H1 (cell line): ENCODE data around the gene RXRA. TPM values are rescaled to one million over a fixed set of nuclear protein-coding genes. Genes with fewer than 3 reads are reported as not detected.
A peak's percentile ranks its signal among the peaks of the same experiment; 100 is the strongest.

Experiments
- CTCF ChIA-PET: fragments of 300-600 bp; sonication (Branson Sonifier 250); formaldehyde crosslinking; loops from one replicate; lab custom pipeline; 2021; ENCODE audit not compliant: partially characterized antibody; lab: Charles Lee
- POLR2A ChIA-PET: fragments of 300-600 bp; sonication (Branson Sonifier 250); formaldehyde crosslinking; loops from one replicate; lab custom pipeline; 2021; ENCODE audit warnings: inconsistent platforms; ENCODE audit not compliant: partially characterized antibody; lab: Charles Lee
- DNase-seq, 2 experiments: peaks; one replicate each; pipeline versions ENCODE4 v3.0.0 to v3.0.0-alpha.2; 2010 to 2022; ENCODE audit warnings: low spot score in 2 of 2, low read depth in 1 of 2, mixed read lengths in 1 of 2
- FAIRE-seq: peaks from 2 replicates; lab custom pipeline; 2011; peaks lifted over from hg19 to GRCh38; lab: Jason Lieb, UNC
- H2AFZ ChIP-seq: 2 replicates; pipeline ENCODE4 v1.8.1; 2012; ENCODE audit warnings: low read length, inconsistent platforms
- H2AK5ac ChIP-seq: 2 replicates; pipeline ENCODE4 v1.6.1; 2013; ENCODE audit warnings: low read depth, low read length
- H2BK120ac ChIP-seq: replicated peaks from 2 replicates; pipeline ENCODE3; 2013; ENCODE audit warnings: low read depth, low read length, inconsistent platforms
- H2BK12ac ChIP-seq: 2 replicates; pipeline ENCODE4 v1.6.1; 2013; ENCODE audit warnings: low read depth, low read length
- H2BK15ac ChIP-seq: 2 replicates; pipeline ENCODE4 v1.6.1; 2013; ENCODE audit warnings: low read length
- H2BK20ac ChIP-seq: 2 replicates; pipeline ENCODE4 v1.6.1; 2013; ENCODE audit warnings: low read length
- H2BK5ac ChIP-seq: 2 replicates; pipeline ENCODE4 v1.6.1; 2013; ENCODE audit warnings: low read depth, low read length
- H3K14ac ChIP-seq: 2 replicates; pipeline ENCODE4 v1.6.1; 2013; ENCODE audit warnings: inconsistent platforms; ENCODE audit not compliant: insufficient read length
- H3K18ac ChIP-seq: 2 replicates; pipeline ENCODE4 v1.6.1; 2013; ENCODE audit warnings: low read length; ENCODE audit errors: extremely low read depth
- H3K23ac ChIP-seq: 2 replicates; pipeline ENCODE4 v1.6.1; 2013; ENCODE audit warnings: inconsistent platforms; ENCODE audit not compliant: insufficient read length
- H3K23me2 ChIP-seq: 2 replicates; pipeline ENCODE4 v1.6.1; 2013; ENCODE audit warnings: low read depth, low read length
- H3K27ac ChIP-seq: 2 replicates; pipeline ENCODE4 v1.6.1; 2011; ENCODE audit warnings: low read depth, low read length, inconsistent platforms
- H3K27me3 ChIP-seq, 4 experiments: replicated peaks in 1 of 4; 1 replicate in 1 of 4; 2 replicates in 3 of 4; pipeline versions ENCODE4 v1.6.1 to v1.8.1; 2011 to 2013; ENCODE audit warnings: low read length in 3 of 4, mild to moderate bottlenecking in 3 of 4, inconsistent platforms in 2 of 4, mixed read lengths in 2 of 4, moderate library complexity in 1 of 4; ENCODE audit not compliant: control insufficient read depth in 3 of 4, insufficient read depth in 3 of 4; ENCODE audit errors: extremely low read depth in 1 of 4
- H3K36me3 ChIP-seq, 4 experiments: 2 replicates each; pipeline versions ENCODE4 v1.6.1 to v1.8.1; 2011 to 2013; ENCODE audit warnings: mild to moderate bottlenecking in 4 of 4, low read length in 3 of 4, moderate library complexity in 2 of 4, control low read depth in 1 of 4, inconsistent platforms in 1 of 4; ENCODE audit not compliant: insufficient read depth in 4 of 4, control insufficient read depth in 2 of 4
- H3K4ac ChIP-seq: replicated peaks from 2 replicates; pipeline ENCODE3; 2013; ENCODE audit warnings: low read length, low read depth, mixed read lengths, inconsistent platforms; ENCODE audit not compliant: insufficient read length
- H3K4me1 ChIP-seq, 4 experiments: replicated peaks in 1 of 4; 1 replicate in 1 of 4; 2 replicates in 3 of 4; pipeline versions ENCODE4 v1.6.1 to v1.8.1; 2011 to 2013; ENCODE audit warnings: low read length in 3 of 4, inconsistent platforms in 2 of 4, mixed read lengths in 1 of 4; ENCODE audit not compliant: insufficient read depth in 4 of 4, control insufficient read depth in 3 of 4
- H3K4me2 ChIP-seq, 2 experiments: 2 replicates each; pipeline versions ENCODE4 v1.6.1 to v1.8.1; 2011 to 2013; ENCODE audit warnings: low read depth in 2 of 2, low read length in 2 of 2, control low read depth in 1 of 2, inconsistent platforms in 1 of 2, mild to moderate bottlenecking in 1 of 2; ENCODE audit not compliant: insufficient read depth in 1 of 2
- H3K4me3 ChIP-seq, 4 experiments: fragments of 200-600, 300-600 bp in 1 of 4; sonication (generic), shearing (Covaris generic), sonication (Bioruptor Twin) in 1 of 4; 2 replicates each; pipeline versions ENCODE4 v1.5.1 to v1.8.1; 2011 to 2016; ENCODE audit warnings: low read length in 4 of 4, low read depth in 3 of 4, control low read depth in 2 of 4, inconsistent platforms in 2 of 4, mild to moderate bottlenecking in 2 of 4, mixed read lengths in 1 of 4, moderate library complexity in 1 of 4; ENCODE audit not compliant: insufficient read depth in 2 of 4; ENCODE audit errors: extremely low read depth in 1 of 4
- H3K56ac ChIP-seq: replicated peaks from 2 replicates; pipeline ENCODE3; 2013; ENCODE audit warnings: low read depth, mild to moderate bottlenecking, mixed read lengths, low read length, inconsistent platforms; ENCODE audit not compliant: insufficient read length
- H3K79me1 ChIP-seq: 2 replicates; pipeline ENCODE4 v1.6.1; 2013; ENCODE audit warnings: low read depth, low read length, control low read depth
- H3K79me2 ChIP-seq, 2 experiments: 2 replicates each; pipeline versions ENCODE4 v1.6.1 to v1.8.1; 2012 to 2013; ENCODE audit warnings: low read length in 2 of 2, mild to moderate bottlenecking in 2 of 2, inconsistent platforms in 1 of 2; ENCODE audit not compliant: insufficient read depth in 2 of 2, control insufficient read depth in 1 of 2
- H3K9ac ChIP-seq, 4 experiments: replicated peaks in 1 of 4; 1 replicate in 1 of 4; 2 replicates in 3 of 4; pipeline versions ENCODE4 v1.6.1 to v1.8.1; 2011 to 2013; ENCODE audit warnings: low read depth in 3 of 4, low read length in 3 of 4, control low read depth in 2 of 4, mild to moderate bottlenecking in 2 of 4, moderate library complexity in 2 of 4, inconsistent platforms in 1 of 4; ENCODE audit errors: extremely low read depth in 1 of 4
- H3K9me3 ChIP-seq, 2 experiments: 2 replicates each; pipeline versions ENCODE4 v1.6.1 to v1.8.1; 2012 to 2013; ENCODE audit warnings: mild to moderate bottlenecking in 2 of 2, moderate library complexity in 2 of 2, control low read depth in 1 of 2, inconsistent platforms in 1 of 2, low read depth in 1 of 2, low read length in 1 of 2, mixed read lengths in 1 of 2; ENCODE audit not compliant: insufficient read depth in 2 of 2
- H4K20me1 ChIP-seq, 2 experiments: replicated peaks in 1 of 2; 2 replicates each; pipeline versions ENCODE3 to v1.8.1; 2011 to 2013; ENCODE audit warnings: inconsistent platforms in 2 of 2, low read length in 2 of 2, mild to moderate bottlenecking in 1 of 2; ENCODE audit not compliant: insufficient read depth in 2 of 2, control insufficient read depth in 1 of 2
- H4K5ac ChIP-seq: 2 replicates; pipeline ENCODE4 v1.6.1; 2013; ENCODE audit warnings: low read length, low read depth, mixed read lengths, inconsistent platforms; ENCODE audit not compliant: insufficient read length
- H4K8ac ChIP-seq: 2 replicates; pipeline ENCODE4 v1.8.0; 2013; ENCODE audit warnings: mild to moderate bottlenecking, moderate library complexity, low read length, inconsistent platforms; ENCODE audit not compliant: insufficient read depth; ENCODE audit errors: extremely low read depth
- H4K91ac ChIP-seq: replicated peaks from 2 replicates; pipeline ENCODE3; 2013; ENCODE audit warnings: low read length, mixed read lengths, inconsistent platforms; ENCODE audit not compliant: insufficient read length
- CBX8 ChIP-seq: fragments of 300-800, 300-1000 bp; sonication (generic); IDR thresholded peaks from 2 replicates; pipeline ENCODE4 v1.7.1; 2016; ENCODE audit warnings: low read depth, low read length, borderline replicate concordance
- CHD2 ChIP-seq: IDR thresholded peaks from 2 replicates; pipeline ENCODE4 v1.6.1; 2012; ENCODE audit warnings: low read length, improper control_type of control experiment
- CREB1 ChIP-seq: IDR thresholded peaks from 2 replicates; pipeline ENCODE4 v1.6.1; 2012; ENCODE audit warnings: inconsistent platforms
- GABPA ChIP-seq: IDR thresholded peaks from 2 replicates; pipeline ENCODE4 v1.6.1; 2011; ENCODE audit warnings: mild to moderate bottlenecking, low read length, moderate library complexity, borderline replicate concordance; ENCODE audit not compliant: insufficient read depth
- KDM5A ChIP-seq: fragments of 200-600 bp; IDR thresholded peaks from 2 replicates; pipeline ENCODE4 v1.7.1; 2012; ENCODE audit warnings: mild to moderate bottlenecking, low read length, inconsistent platforms, mixed read lengths
- MAFK ChIP-seq: IDR thresholded peaks from 2 replicates; pipeline ENCODE4 v1.6.1; 2012; ENCODE audit warnings: low read depth, mild to moderate bottlenecking, improper control_type of control experiment, low read length
- NANOG ChIP-seq: IDR thresholded peaks from 2 replicates; pipeline ENCODE4 v1.6.1; 2011; ENCODE audit warnings: low read length, low read depth, mild to moderate bottlenecking, inconsistent platforms; ENCODE audit not compliant: insufficient read depth, poor library complexity, severe bottlenecking
- NRF1 ChIP-seq: IDR thresholded peaks from 2 replicates; pipeline ENCODE4 v1.6.1; 2011; ENCODE audit warnings: mild to moderate bottlenecking, low read depth, low read length, improper control_type of control experiment
- POLR2A ChIP-seq, 2 experiments: IDR thresholded peaks; 1 replicate in 1 of 2; 2 replicates in 1 of 2; pipeline ENCODE4 v1.6.1; 2011; ENCODE audit warnings: low read depth in 2 of 2, low read length in 2 of 2, mild to moderate bottlenecking in 2 of 2; ENCODE audit errors: control extremely low read depth in 1 of 2
- POLR2AphosphoS5 ChIP-seq: IDR thresholded peaks from 2 replicates; pipeline ENCODE4 v1.6.1; 2011; ENCODE audit warnings: low read depth, low read length
- RBBP5 ChIP-seq: IDR thresholded peaks from 2 replicates; pipeline ENCODE4 v1.7.1; 2012; ENCODE audit warnings: low read depth, mild to moderate bottlenecking, inconsistent platforms, low read length, moderate library complexity, borderline replicate concordance
- RNF2 ChIP-seq: fragments of 200-900, 300-1000 bp; sonication (generic); IDR thresholded peaks from 2 replicates; pipeline ENCODE4 v1.7.1; 2016; ENCODE audit warnings: borderline replicate concordance, low read depth, mild to moderate bottlenecking, antibody characterized with exemption, low read length; ENCODE audit not compliant: poor library complexity, severe bottlenecking; ENCODE audit errors: missing control alignments
- RXRA ChIP-seq: IDR thresholded peaks from 2 replicates; pipeline ENCODE4 v1.6.1; 2011; ENCODE audit warnings: low read depth, mild to moderate bottlenecking, low read length, moderate library complexity; ENCODE audit not compliant: insufficient read depth
- TBP ChIP-seq: IDR thresholded peaks from 2 replicates; pipeline ENCODE4 v1.6.1; 2011; ENCODE audit warnings: low read depth, low read length, improper control_type of control experiment
- TCF12 ChIP-seq: IDR thresholded peaks from 2 replicates; pipeline ENCODE4 v1.6.1; 2011; ENCODE audit warnings: low read depth, mild to moderate bottlenecking, low read length
- WGBS, 2 experiments: shearing (Covaris generic) in 1 of 2; methylation state at CpG; one replicate each; pipeline versions ENCODE4 v1.1.6 to v1.1.7; 2013 to 2015; ENCODE audit warnings: low lambda C conversion rate in 2 of 2, mixed read lengths in 2 of 2, inconsistent platforms in 1 of 2, low coverage in 1 of 2, missing lambda C conversion rate in 1 of 2; ENCODE audit not compliant: insufficient replicate concordance in 2 of 2, insufficient coverage in 1 of 2, insufficient read length in 1 of 2; ENCODE audit errors: extremely low coverage in 1 of 2, missing lambda C conversion rate in 1 of 2; 5-methylcytosine and 5-hydroxymethylcytosine counted together
- polyA plus RNA-seq, 7 experiments: library from polyadenylated mRNA; depleted of rRNA in 3 of 7; stranded (reverse) in 5 of 7; unstranded in 2 of 7; fragments of >200 nt in 5 of 7; fragments of 200-250 nt in 2 of 7; gene quantifications; 1 replicate in 5 of 7; 2 replicates in 1 of 7; 4 replicates in 1 of 7; pipeline versions ENCODE4 v1.2.1 to v1.2.3, GENCODE V29; 2011 to 2013; ENCODE audit warnings: missing spikeins in 2 of 7, mixed read lengths in 2 of 7
- total RNA-seq: library from RNA; stranded (reverse); fragmentation: NEBNext Ultra II Directional; extraction: Animal tissue kit (Norgen Biotek cat#: 25700); gene quantifications from 2 replicates; pipeline ENCODE4 v1.2.1, GENCODE V29; 2021

Gene RXRA
- total and polyA plus RNA-seq, 2 of the 8 experiments (the other 6 are each of a cell fraction or from before 2014, with no cell fraction given) = 9.8 to 29.4 TPM

- Histone ChIP-seq H3K4me1 (no peaks in the 10 kb centered on the region; a peak in 2 of 7 replicates), H2BK5ac (no peak overlapping the region; the same call in 1 of the 2 replicates), H2BK120ac (no peak overlapping the region), H3K79me1 (no peaks in the 10 kb centered on the region), H3K9me3 (no peaks in the 10 kb centered on the region), H2AFZ (no peak overlapping the region), H3K23ac (no peak overlapping the region), H3K18ac (no peak overlapping the region), H4K5ac (no peak overlapping the region), H4K8ac (peak overlapping the region; percentile 68; the same call in 1 of the 2 replicates), H3K14ac (no peak overlapping the region), H3K27ac (no peak overlapping the region), H3K36me3 (peaks cover 0 to 2% (median 0%) of the 10 kb centered on the region in 4 experiments; a peak in 2 of 8 replicates), H3K23me2 (no peaks in the 10 kb centered on the region), H3K27me3 (no peaks in the 10 kb centered on the region), H4K20me1 (no peaks in the 10 kb centered on the region), H3K4me2 (no peak overlapping the region), H3K9ac (no peak overlapping the region), H4K91ac (no peak overlapping the region), H3K4ac (no peak overlapping the region), H2AK5ac (no peak overlapping the region), H2BK12ac (no peak overlapping the region), H2BK15ac (no peak overlapping the region), H2BK20ac (no peak overlapping the region), H3K79me2 (no peaks in the 10 kb centered on the region), H3K4me3 (no peak overlapping the region), H3K56ac (no peak overlapping the region)
- no peak for DNase-seq
- ChIA-PET CTCF (interaction anchor here (1.1 to 4.5 kb wide), 3 partner anchors 11 to 35 kb away, joined by 3 to 26 read pairs (median 3); no protein-coding TSS in a partner anchor), POLR2A (interaction anchor here (0.8 kb wide), 1 partner anchor 552 kb away, joined by 3 read pairs; no protein-coding TSS in a partner anchor)
- WGBS, 2 experiments = 87% methylated on average over 5 of the region's 6 CpGs; no CpG with 5 or more reads in 1 of the 2 experiments
- no peak for FAIRE-seq
- TF ChIP-seq CBX8 = no peak
- no peak for TF ChIP-seq TCF12
- TF ChIP-seq RBBP5 = no peak
- TF ChIP-seq CHD2 = no peak
- no peak for TF ChIP-seq POLR2A (IDR thresholded peaks at IDR 0.05; ENCODE audit: control extremely low read depth in 1 of 2, low read depth in 2 of 2, low read length in 2 of 2)
- no peak for TF ChIP-seq NANOG
- no peak for TF ChIP-seq RXRA
- TF ChIP-seq NRF1 = no peak
- TF ChIP-seq CREB1 = no peak
- no peak for TF ChIP-seq RNF2
- no peak for TF ChIP-seq POLR2AphosphoS5
- TF ChIP-seq TBP = no peak
- no peak for TF ChIP-seq KDM5A
- TF ChIP-seq GABPA = no peak
- TF ChIP-seq MAFK = no peak
These were observed 104.8 kb downstream of the RXRA start for GRCh38 chr9:134431095-134431494.
